ENCODE measurements around the gene ZNF232. TPM values are rescaled to one million over a fixed set of nuclear protein-coding genes. Genes with fewer than 3 reads are reported as not detected.
"Not testable (repeated sequence)": the region's sequence is repeated elsewhere in the genome, so short reads cannot be mapped to it uniquely, and the experiment has no call there.

ZNF232 gene
- polyA plus RNA-seq, 1 of the 3 experiments (the other 2 are of a cell fraction), result 3.4 TPM

GRCh38 chr17:5075472-5075871, 36.2 kb downstream of the ZNF232 start:
- POLR2A ChIA-PET; H3F3A ChIP-seq (replicated peaks; ENCODE audit: insufficient read depth); H3K27ac ChIP-seq (ENCODE audit: low read depth in 2 of 2, low read length in 1 of 2); H2AFZ ChIP-seq (ENCODE audit: low read depth); H3K4me3 ChIP-seq (ENCODE audit: low read depth in 2 of 2, low read length in 1 of 2); H4K20me1 ChIP-seq (ENCODE audit: insufficient read depth); H3K9me3 ChIP-seq; H3K27me3 ChIP-seq (ENCODE audit: insufficient read depth); DNase-seq; H3K79me2 ChIP-seq (ENCODE audit: insufficient read depth); H3K9me2 ChIP-seq; H3K4me1 ChIP-seq (ENCODE audit: control insufficient read depth in 1 of 2, insufficient read depth in 2 of 2, low read depth in 1 of 2, low read length in 1 of 2); H3K36me3 ChIP-seq (replicated peaks in 1 of 2; ENCODE audit: control insufficient read depth in 1 of 2, insufficient read depth in 2 of 2, low read length in 1 of 2); H3K9ac ChIP-seq; H3K4me2 ChIP-seq: not testable (repeated sequence)
- CTCF ChIA-PET, result interaction anchor here (1.0 kb wide), 1 partner anchor 14 kb away, joined by 3 read pairs; no protein-coding TSS in a partner anchor
- 81% methylated on average over 4 of the region's 5 CpGs for WGBS (ENCODE audit: low lambda C conversion rate)

- Histone ChIP-seq H3K4me2 (no peak overlapping the region), H3K27me3 (ENCODE audit: insufficient read depth) (no peaks in the 10 kb centered on the region; the same call in 1 of the 2 replicates), H3F3A (replicated peaks; ENCODE audit: insufficient read depth) (no peaks in the 10 kb centered on the region), H3K79me2 (ENCODE audit: insufficient read depth) (no peaks in the 10 kb centered on the region), H4K20me1 (ENCODE audit: insufficient read depth) (no peaks in the 10 kb centered on the region), H3K4me3 (ENCODE audit: low read depth in 2 of 2, low read length in 1 of 2) (no peak overlapping the region), H3K9me2 (no peaks in the 10 kb centered on the region), H3K4me1 (ENCODE audit: control insufficient read depth in 1 of 2, insufficient read depth in 2 of 2, low read depth in 1 of 2, low read length in 1 of 2) (no peaks in the 10 kb centered on the region), H3K9me3 (no peaks in the 10 kb centered on the region), H3K36me3 (replicated peaks in 1 of 2; ENCODE audit: control insufficient read depth in 1 of 2, insufficient read depth in 2 of 2, low read length in 1 of 2) (no peaks in the 10 kb centered on the region), H2AFZ (ENCODE audit: low read depth) (no peak overlapping the region), H3K27ac (ENCODE audit: low read depth in 2 of 2, low read length in 1 of 2) (no peak overlapping the region), H3K9ac (no peak overlapping the region)
- CTCF ChIA-PET, result interaction anchor here (0.6 kb wide), 1 partner anchor 909 kb away, joined by 3 read pairs; no protein-coding TSS in a partner anchor
- no peak for TF ChIP-seq FOXM1 (IDR thresholded peaks at IDR 0.05; ENCODE audit: low read depth)
- no peak for TF ChIP-seq RFX5 (IDR thresholded peaks at IDR 0.05; ENCODE audit: low read length)
- no peak for TF ChIP-seq POLR2AphosphoS5 (IDR thresholded peaks at IDR 0.05; ENCODE audit: low read depth, low read length)
- no peak for TF ChIP-seq RAD21 (IDR thresholded peaks at IDR 0.05; ENCODE audit: low read length)
- no peak for TF ChIP-seq MEF2A (IDR thresholded peaks at IDR 0.05; ENCODE audit: borderline replicate concordance, low read depth)
- no peak for TF ChIP-seq TCF12 (IDR thresholded peaks at IDR 0.05)
- no peak for TF ChIP-seq ELF1 (IDR thresholded peaks at IDR 0.05)
- no peak for TF ChIP-seq GABPA (IDR thresholded peaks at IDR 0.05; ENCODE audit: low read depth)
- TF ChIP-seq NRF1 (IDR thresholded peaks at IDR 0.05; ENCODE audit: low read depth, low read length), result no peak
- no peak for DNase-seq
- 60% methylated on average over 4 of the region's 4 CpGs for WGBS (ENCODE audit: low lambda C conversion rate)
- POLR2A ChIA-PET, result no interaction called here
These were observed 42.0 kb downstream of the ZNF232 start for GRCh38 chr17:5069724-5070123.

GRCh38 chr17:5068236-5068635, 43.4 kb downstream of the ZNF232 start:
- ChIA-PET CTCF (interaction anchor here (0.9 to 1.4 kb wide), 3 partner anchors 81 to 159 kb away, joined by 3 to 8 read pairs (median 3); no protein-coding TSS in a partner anchor), POLR2A (no interaction called here)
- Histone ChIP-seq H3F3A (replicated peaks; ENCODE audit: insufficient read depth) (no peaks in the 10 kb centered on the region), H3K4me1 (ENCODE audit: control insufficient read depth in 1 of 2, insufficient read depth in 2 of 2, low read depth in 1 of 2, low read length in 1 of 2) (no peaks in the 10 kb centered on the region), H3K4me3 (ENCODE audit: low read depth in 2 of 2, low read length in 1 of 2) (no peak overlapping the region), H4K20me1 (ENCODE audit: insufficient read depth) (no peaks in the 10 kb centered on the region), H3K36me3 (replicated peaks in 1 of 2; ENCODE audit: control insufficient read depth in 1 of 2, insufficient read depth in 2 of 2, low read length in 1 of 2) (no peaks in the 10 kb centered on the region), H3K4me2 (no peak overlapping the region), H2AFZ (ENCODE audit: low read depth) (no peak overlapping the region), H3K27me3 (ENCODE audit: insufficient read depth) (no peaks in the 10 kb centered on the region; the same call in 1 of the 2 replicates), H3K79me2 (ENCODE audit: insufficient read depth) (no peaks in the 10 kb centered on the region), H3K9me2 (no peaks in the 10 kb centered on the region), H3K27ac (ENCODE audit: low read depth in 2 of 2, low read length in 1 of 2) (no peak overlapping the region), H3K9me3 (no peaks in the 10 kb centered on the region), H3K9ac (no peak overlapping the region)
- WGBS (ENCODE audit: low lambda C conversion rate), result 78% methylated on average over 3 of the region's 3 CpGs
- TF ChIP-seq GATA2 (CRISPR knock-in tag; IDR thresholded peaks at IDR 0.05) (no peak), RFX5 (IDR thresholded peaks at IDR 0.05; ENCODE audit: low read length) (no peak), TCF12 (IDR thresholded peaks at IDR 0.05) (no peak), ZBTB33 (IDR thresholded peaks at IDR 0.05; ENCODE audit: borderline replicate concordance, low read depth) (no peak), ELF1 (IDR thresholded peaks at IDR 0.05) (no peak), MAX (IDR thresholded peaks at IDR 0.05; ENCODE audit: low read depth) (no peak), SIN3A (IDR thresholded peaks at IDR 0.05; ENCODE audit: borderline replicate concordance, low read depth, low read length) (no peak), RXRA (IDR thresholded peaks at IDR 0.05; ENCODE audit: borderline replicate concordance, low read depth) (no peak), JUND (IDR thresholded peaks at IDR 0.05) (no peak), FOXJ3 (CRISPR knock-in tag; IDR thresholded peaks at IDR 0.05) (no peak), POLR2AphosphoS5 (IDR thresholded peaks at IDR 0.05; ENCODE audit: low read depth, low read length) (no peak), EZH2phosphoT487 (IDR thresholded peaks at IDR 0.05; ENCODE audit: borderline replicate concordance, low read depth) (no peak), USF2 (IDR thresholded peaks at IDR 0.05; ENCODE audit: borderline replicate concordance, low read depth, low read length) (no peak), TAF1 (IDR thresholded peaks at IDR 0.05; ENCODE audit: borderline replicate concordance, low read depth, low read length) (no peak)
- no peak for DNase-seq
